Skin epidermis (tissue), 12 donors: ENCODE data around the gene SEMA6A.

ENCODE experiments used
- H3K27ac ChIP-seq, 21 experiments: fragments of 200-600 bp; sonication (generic) in 11 of 21; one replicate each; pipeline ENCODE4 v1.5.0; 2020; ENCODE audit warnings: mild to moderate bottlenecking in 3 of 21, inconsistent platforms in 2 of 21, moderate library complexity in 2 of 21
- H3K4me3 ChIP-seq, 7 experiments: fragments of 200-600 bp; sonication (generic) in 2 of 7; one replicate each; pipeline ENCODE4 v1.5.0; 2020; ENCODE audit warnings: inconsistent platforms in 2 of 7, mild to moderate bottlenecking in 2 of 7, moderate library complexity in 1 of 7

SEMA6A gene

GRCh38 chr5:116475338-116475737 lies 99.3 kb downstream of the SEMA6A start:
- Histone ChIP-seq H3K4me3 (no peak overlapping the region), H3K27ac (no peak overlapping the region)

- Histone ChIP-seq H3K4me3 (no peak overlapping the region), H3K27ac (no peak overlapping the region)
These were observed 100.9 kb downstream of the SEMA6A start for GRCh38 chr5:116473706-116474105.

- Histone ChIP-seq H3K27ac (no peak overlapping the region), H3K4me3 (no peak overlapping the region)
These were observed 102.3 kb downstream of the SEMA6A start for GRCh38 chr5:116472274-116472673.

- Histone ChIP-seq H3K4me3 (no peak overlapping the region), H3K27ac (no peak overlapping the region)
These were observed 105.0 kb downstream of the SEMA6A start for GRCh38 chr5:116469631-116470030.

- no peak overlapping the region for H3K4me3 ChIP-seq
- no peak overlapping the region for H3K27ac ChIP-seq
These were observed 106.0 kb downstream of the SEMA6A start for GRCh38 chr5:116468583-116468982.

- no peak overlapping the region for H3K4me3 ChIP-seq
- no peak overlapping the region for H3K27ac ChIP-seq
These were observed 107.2 kb downstream of the SEMA6A start for GRCh38 chr5:116467465-116467843.

DNA sequence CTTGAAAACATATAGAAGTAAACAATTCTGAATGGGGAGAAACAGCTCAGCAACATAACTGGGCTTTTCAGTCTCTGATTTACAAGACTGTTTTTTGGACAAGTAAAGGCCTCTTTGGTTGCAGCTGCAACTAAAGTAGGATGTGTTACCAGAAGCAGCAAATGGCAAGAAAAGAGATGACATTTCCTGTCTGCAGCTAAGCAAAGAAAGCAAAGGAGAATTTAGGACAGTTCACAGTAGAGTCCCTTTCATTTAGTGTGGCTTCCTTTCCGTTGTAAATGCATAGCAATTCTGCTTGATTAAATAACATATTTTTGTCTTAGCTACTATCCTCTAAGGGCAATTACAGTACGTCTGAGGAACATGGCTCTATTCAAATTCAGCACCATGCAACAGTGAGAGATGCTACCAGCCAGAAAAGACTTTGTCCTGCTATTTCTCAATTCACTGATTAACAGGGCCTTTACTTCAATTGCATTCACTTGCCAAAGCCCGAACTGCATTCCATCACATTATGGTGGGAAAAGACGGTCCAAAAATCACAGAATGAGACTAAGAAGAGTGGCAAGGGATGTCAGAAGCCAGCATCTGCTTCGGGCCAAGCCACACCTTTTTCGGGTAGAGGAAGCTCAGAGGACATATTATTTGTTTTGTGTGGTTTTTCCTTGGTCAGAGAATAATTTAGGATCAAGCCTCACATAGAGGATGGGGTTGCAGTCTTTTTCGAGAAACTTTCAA lies 107.7 kb downstream of the SEMA6A start:
- no peak overlapping the region for H3K27ac ChIP-seq

DNA sequence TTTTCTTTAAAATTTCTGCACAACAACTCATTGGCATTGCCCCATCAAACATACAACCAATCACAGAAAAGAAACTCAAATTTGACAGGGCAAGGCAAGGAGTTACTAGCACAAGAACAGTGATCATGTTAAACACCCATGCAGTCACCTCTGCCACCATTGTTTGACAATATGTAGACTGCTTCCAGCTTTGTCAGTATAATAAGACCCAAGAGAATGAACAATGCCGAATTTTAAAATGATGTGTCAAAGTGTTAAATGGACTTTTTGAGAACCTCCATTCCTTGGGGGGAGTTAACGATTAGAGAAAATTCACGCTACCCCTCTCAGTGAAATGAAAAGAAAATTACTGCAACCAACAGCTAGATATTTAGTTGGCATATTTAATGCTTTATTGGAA lies 109.2 kb downstream of the SEMA6A start:
- H3K4me3 ChIP-seq, result no peak overlapping the region
- no peak overlapping the region for H3K27ac ChIP-seq

More for the DNA sequence above, 107.7 kb downstream of the SEMA6A start:
- H3K4me3 ChIP-seq, result no peak overlapping the region

- H3K27ac ChIP-seq, result no peak overlapping the region
- no peak overlapping the region for H3K4me3 ChIP-seq
These were observed 110.4 kb downstream of the SEMA6A start for GRCh38 chr5:116464144-116464708.

DNA sequence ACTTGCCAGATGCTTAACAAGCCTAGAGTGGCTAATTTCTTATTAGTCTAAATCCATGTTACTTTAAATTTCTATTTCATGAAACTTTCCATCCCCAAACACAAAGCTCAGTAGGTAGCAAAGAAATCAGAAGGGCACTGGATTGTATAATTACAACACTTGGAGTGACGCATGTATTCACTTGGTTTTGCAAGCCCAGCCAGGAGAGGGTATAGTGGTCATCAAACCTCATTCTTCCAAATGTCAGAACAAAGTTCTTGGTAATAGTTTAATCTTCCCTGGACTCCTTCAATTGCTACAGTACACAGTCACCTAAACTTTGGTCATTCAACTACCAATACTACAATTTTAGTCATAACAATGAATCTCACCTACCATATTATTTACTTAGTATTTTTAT lies 112.1 kb downstream of the SEMA6A start:
- Histone ChIP-seq H3K27ac (no peak overlapping the region), H3K4me3 (no peak overlapping the region)

GRCh38 chr5:116459301-116459700 lies 115.3 kb downstream of the SEMA6A start:
- Histone ChIP-seq H3K4me3 (no peak overlapping the region), H3K27ac (no peak overlapping the region)

GRCh38 chr5:116457062-116457461 lies 117.6 kb downstream of the SEMA6A start:
- Histone ChIP-seq H3K27ac (no peak overlapping the region), H3K4me3 (no peak overlapping the region)

DNA sequence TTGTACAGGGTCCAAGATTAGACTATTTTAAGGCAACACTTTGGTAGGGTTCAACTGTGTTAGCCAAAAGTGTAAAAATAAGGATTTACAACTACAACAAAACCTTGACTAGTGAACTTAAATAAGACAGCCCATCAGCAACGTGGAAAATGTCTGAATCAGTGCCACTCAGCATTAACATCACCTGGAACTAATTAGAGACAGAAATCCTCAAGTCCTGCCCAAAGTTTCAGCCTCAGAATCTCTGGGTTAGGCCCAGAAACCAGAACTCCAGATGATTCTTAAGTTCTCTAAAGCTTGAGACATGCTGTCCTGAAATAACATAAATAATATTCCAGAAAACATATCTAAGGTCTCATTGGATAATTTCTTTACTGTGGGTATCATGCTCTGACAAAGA lies 118.6 kb downstream of the SEMA6A start:
- H3K4me3 ChIP-seq, result no peak overlapping the region
- H3K27ac ChIP-seq, result no peak overlapping the region

DNA sequence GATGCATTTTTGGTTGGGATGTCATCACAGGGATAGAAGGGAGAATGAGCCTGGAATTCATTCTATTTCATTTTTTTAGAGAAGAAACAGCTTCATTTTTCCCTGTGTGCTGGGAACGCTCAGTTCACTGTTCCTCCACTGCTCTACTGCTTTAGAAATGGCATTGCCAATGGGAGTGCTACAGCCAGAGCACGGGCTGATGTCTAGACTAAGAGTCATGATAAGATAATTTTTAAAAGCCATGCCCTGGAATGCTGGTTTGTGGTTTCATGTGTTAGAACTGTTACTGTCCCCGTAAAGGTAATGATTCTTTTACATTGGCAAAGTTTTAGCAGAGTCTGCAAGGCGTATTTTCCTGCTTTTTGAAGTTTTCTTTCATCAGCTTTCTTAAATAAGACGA lies 119.6 kb downstream of the SEMA6A start:
- H3K4me3 ChIP-seq, result no peak overlapping the region
- H3K27ac ChIP-seq, result no peak overlapping the region

DNA sequence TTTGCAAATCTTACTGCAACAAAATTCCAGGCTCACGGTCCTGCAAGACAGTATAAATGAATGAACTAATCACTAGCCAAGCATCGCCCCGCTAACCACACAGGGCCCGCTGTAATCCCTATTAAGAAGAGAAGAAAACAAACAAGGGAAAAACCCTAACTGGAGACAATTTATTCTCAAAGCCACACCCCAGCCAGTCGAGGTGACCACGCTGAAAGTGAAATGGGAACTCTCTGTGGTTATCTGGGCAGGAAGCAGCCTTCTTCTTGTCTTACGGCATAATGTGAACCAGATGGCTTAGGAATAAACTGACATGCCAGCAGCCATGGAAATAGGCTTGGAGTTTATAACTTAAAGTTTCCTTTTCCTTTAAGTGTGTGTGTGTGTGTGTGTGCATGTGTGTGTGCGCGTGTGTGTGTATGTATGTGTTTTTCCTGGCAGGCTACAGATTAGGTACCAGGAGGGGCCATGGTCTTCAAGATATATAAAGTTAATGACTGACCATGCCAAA lies 120.2 kb downstream of the SEMA6A start:
- Histone ChIP-seq H3K27ac (no peak overlapping the region), H3K4me3 (no peak overlapping the region)

- H3K4me3 ChIP-seq, result no peak overlapping the region
- H3K27ac ChIP-seq, result no peak overlapping the region
These were observed 120.6 kb downstream of the SEMA6A start for GRCh38 chr5:116453988-116454411.

- H3K4me3 ChIP-seq, result no peak overlapping the region
These were observed 121.8 kb downstream of the SEMA6A start for GRCh38 chr5:116452774-116453368.

DNA sequence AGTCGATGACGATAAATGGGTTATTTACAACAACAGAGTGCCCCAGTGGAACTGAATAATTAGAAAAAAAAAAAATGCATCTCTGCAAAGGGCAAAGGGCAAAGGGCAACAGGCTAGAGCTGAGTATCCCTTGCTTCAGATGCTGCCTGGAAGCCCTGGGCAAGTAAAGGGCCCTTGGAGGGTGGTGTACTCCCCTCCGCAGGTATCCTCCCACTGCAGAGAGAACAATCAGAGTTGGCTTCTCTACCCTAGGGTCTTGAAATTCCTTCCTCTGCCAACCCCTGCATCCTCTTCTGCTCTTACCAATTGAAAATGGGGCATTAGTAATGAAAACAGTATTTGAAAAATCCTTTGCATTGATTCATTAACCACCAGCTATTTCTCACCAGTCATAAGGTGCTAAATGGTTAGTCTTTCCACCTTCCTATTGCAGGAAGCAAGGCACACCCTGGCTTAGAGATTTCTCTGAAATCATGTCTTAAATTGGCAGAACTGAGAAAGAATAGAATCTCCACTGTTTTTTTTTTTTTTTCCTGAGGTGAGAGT lies 122.6 kb downstream of the SEMA6A start:
- H3K4me3 ChIP-seq, result no peak overlapping the region
- no peak overlapping the region for H3K27ac ChIP-seq

More at GRCh38 chr5:116452774-116453368, 121.8 kb downstream of the SEMA6A start:
- no peak overlapping the region for H3K27ac ChIP-seq

GRCh38 chr5:116451066-116451465 lies 123.6 kb downstream of the SEMA6A start:
- H3K4me3 ChIP-seq, result no peak overlapping the region

DNA sequence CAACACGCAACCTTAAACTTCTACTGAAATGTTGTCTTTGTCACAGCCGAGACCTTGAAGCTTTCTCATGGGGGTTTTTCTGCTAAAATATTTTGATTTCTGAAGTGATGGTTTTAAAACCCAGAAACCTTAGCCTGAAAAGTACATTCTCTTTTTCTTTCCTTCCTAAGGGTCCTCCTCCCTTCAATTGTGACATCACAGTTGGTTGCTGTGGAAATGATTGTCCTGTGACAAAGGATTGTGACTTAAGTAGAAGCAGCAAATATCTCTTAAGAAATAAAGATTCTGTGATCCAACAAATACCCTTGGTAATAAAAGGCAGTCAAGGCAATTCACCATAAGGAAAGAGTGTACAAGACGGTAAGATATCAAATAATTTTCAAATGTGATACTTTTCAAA lies 125.2 kb downstream of the SEMA6A start:
- Histone ChIP-seq H3K27ac (no peak overlapping the region), H3K4me3 (no peak overlapping the region)

More at GRCh38 chr5:116451066-116451465, 123.6 kb downstream of the SEMA6A start:
- no peak overlapping the region for H3K27ac ChIP-seq
